Measurements from ENCODE around the gene DCAKD.

DCAKD gene

GRCh38 chr17:45032174-45032541 is 19.3 kb downstream of the DCAKD start:
- no peak for DNase-seq

- no peak for DNase-seq
Observed at GRCh38 chr17:45031231-45032173, 19.9 kb downstream of the DCAKD start.

GRCh38 chr17:45030733-45031132 is 20.7 kb downstream of the DCAKD start:
- no peak for DNase-seq

GRCh38 chr17:45029758-45030423 is 21.5 kb downstream of the DCAKD start:
- no peak for DNase-seq

- no peak for DNase-seq
Observed at GRCh38 chr17:45029096-45029495, 22.3 kb downstream of the DCAKD start.

- DNase-seq: no peak
Observed at GRCh38 chr17:45022655-45023339, 28.6 kb downstream of the DCAKD start.

- no peak for DNase-seq
Observed at GRCh38 chr17:45022288-45022648, 29.2 kb downstream of the DCAKD start.

GRCh38 chr17:45021607-45022287 is 29.7 kb downstream of the DCAKD start:
- peak in 29 of 56 donors; percentile 9 to 64 (median 28) for DNase-seq

GRCh38 chr17:45020354-45021138 is 30.9 kb downstream of the DCAKD start:
- DNase-seq: peak in 16 of 56 donors; percentile 1 to 48 (median 20)

- peak in 17 of 56 donors; percentile 11 to 49 (median 26) for DNase-seq
Observed at GRCh38 chr17:45018848-45019711, 32.4 kb downstream of the DCAKD start.

- no peak for DNase-seq
Observed at GRCh38 chr17:45018514-45018847, 33.0 kb downstream of the DCAKD start.

- DNase-seq: no peak
Observed at GRCh38 chr17:45016823-45017222, 34.6 kb downstream of the DCAKD start.

- DNase-seq: no peak
Observed at GRCh38 chr17:45016237-45016636, 35.2 kb downstream of the DCAKD start.

- peak in 1 of 56 donors; percentile 4 for DNase-seq
Observed at GRCh38 chr17:45013021-45013997, 38.1 kb downstream of the DCAKD start.

- DNase-seq: no peak
Observed at GRCh38 chr17:45011767-45012166, 39.7 kb downstream of the DCAKD start.

GRCh38 chr17:45009676-45010467 is 41.6 kb downstream of the DCAKD start:
- DNase-seq: no peak

- no peak for DNase-seq
Observed at GRCh38 chr17:45008216-45008615, 43.2 kb downstream of the DCAKD start.
